Measurements from ENCODE around the gene IRF7.
"Not testable (repeated sequence)": the region's sequence is repeated elsewhere in the genome, so short reads cannot be mapped to it uniquely, and the experiment has no call there.

IRF7 gene

DNA sequence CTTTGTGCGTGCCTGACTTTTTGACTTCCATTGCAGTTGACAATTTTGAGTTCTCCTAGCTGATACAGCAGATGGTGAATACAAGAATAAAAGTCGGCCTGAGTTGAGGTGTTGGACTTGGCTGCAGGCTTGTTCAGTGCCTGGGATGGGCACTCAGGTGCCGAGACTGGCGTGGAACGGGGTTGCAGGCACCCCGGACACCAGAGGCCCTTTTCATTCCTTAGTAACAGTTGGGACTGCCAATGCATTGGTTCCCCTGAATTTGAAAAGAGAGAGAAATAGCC, 38.2 kb downstream of the IRF7 start:
- no peak for DNase-seq

DNA sequence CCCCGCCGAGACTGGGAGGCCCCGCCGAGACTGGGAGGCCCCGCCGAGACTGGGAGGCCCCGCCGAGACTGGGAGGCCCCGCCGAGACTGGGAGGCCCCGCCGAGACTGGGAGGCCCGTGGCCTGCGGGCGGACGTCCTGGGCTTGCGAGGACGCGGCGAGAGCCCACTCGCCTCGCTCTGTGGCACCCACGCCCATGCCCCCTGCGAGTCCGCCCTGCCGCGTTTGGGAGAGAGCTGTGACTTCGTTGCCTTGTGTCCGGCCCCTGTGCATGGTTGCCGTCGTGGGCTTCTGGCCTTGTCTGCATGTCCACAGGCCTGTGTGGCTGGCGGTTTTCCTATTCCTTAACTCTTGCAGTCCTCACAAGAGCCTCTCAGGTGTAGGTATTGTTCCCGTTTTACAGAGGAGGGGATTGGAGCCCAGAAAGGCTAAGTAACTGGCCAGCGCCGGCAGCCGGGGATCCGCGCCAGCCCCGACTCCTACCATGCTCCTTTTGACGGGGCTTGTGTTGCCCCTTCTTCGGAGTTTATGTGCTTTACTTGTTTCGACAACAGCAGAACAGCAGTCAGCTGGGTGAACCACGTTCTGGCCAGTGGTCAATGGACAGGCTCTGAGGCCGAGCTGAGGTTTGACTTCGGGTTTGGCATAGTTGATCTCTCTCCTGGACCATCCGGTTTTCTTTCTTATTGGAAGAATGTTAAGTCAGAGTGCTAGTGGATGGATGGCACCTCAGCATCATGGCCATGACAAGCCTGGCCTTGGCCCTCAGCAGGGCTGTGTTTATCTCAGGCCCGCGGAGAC, 38.7 kb downstream of the IRF7 start:
- no peak for DNase-seq

DNA sequence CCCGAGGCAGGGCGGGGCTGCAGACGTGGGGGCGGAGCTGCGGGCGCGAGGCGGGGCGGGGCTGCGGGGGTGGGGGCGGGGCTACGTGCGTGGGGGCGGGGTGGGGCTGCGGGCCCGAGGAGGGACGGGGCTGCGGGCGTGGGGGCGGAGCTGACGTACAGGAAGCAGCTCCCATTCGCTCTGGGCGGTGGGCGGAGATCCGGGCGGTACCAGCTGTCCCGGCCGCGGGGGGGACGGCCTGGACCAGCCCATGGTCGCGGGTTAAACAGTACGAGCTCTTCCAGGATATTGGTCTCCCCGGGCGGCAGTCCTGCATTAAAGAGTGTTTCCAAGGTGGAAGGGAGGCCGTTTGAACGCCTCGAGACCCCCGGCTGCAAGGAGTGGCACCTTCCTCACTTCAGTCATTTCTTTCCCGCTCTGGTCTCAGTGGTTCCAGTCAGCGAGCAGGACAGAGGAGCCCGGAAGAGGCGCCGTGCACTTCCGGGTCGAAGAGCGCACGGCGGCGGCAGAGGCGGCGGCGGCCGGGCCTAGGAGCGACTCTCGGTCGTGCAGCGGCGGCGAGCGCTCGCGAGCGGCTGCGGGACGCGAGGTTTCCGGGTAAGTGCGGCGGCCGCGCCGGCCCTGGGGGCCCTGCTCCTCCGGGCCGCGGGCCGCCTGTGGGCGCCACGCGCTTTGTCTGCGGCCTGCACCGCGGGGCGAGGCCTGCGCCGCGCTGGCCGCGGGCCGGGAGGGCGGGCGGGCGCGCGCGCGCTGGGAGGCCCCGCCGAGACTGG, 39.6 kb downstream of the IRF7 start, which contains the start of gene PHRF1:
TSS of gene PHRF1 (plus strand) at position 475 of the 773 bp plus-strand sequence. CDS start 5,043 bp downstream, outside the sequence.
- peak; percentile 95 for DNase-seq

DNA sequence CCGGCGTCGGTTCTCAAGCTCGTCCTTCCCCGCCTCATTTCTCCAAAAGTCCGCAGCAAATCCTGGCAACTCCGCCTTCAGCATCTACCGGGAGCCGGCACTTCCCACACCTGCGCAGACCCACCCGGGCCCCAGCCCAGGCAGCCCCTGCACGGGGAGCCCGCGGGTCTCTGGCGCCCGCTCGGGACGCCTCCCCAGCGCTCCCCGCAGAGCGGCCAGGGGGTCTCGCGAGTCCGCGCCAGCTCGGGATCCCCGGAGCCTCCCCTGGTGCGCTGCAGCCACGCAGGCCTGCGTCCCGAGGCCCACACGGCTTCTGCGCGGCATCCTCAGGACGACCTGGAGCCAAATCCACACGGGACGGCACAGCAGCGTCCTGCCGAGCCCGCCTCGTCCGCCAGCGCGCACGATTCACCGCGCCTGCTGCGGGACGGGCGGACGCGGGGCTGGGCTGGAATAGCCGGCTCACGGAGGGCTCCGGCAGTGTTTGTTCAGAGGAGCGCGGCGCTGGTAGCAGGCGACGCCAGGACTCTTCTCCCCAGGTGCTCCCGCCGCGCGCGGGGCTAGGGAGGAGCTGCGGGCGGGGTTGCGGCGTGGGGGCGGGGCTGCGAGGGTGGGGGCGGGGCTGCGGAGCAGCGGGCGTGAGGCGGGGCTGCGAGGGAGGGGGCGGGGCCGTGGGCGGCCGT, 40.3 kb downstream of the IRF7 start:
- no peak for DNase-seq

DNA sequence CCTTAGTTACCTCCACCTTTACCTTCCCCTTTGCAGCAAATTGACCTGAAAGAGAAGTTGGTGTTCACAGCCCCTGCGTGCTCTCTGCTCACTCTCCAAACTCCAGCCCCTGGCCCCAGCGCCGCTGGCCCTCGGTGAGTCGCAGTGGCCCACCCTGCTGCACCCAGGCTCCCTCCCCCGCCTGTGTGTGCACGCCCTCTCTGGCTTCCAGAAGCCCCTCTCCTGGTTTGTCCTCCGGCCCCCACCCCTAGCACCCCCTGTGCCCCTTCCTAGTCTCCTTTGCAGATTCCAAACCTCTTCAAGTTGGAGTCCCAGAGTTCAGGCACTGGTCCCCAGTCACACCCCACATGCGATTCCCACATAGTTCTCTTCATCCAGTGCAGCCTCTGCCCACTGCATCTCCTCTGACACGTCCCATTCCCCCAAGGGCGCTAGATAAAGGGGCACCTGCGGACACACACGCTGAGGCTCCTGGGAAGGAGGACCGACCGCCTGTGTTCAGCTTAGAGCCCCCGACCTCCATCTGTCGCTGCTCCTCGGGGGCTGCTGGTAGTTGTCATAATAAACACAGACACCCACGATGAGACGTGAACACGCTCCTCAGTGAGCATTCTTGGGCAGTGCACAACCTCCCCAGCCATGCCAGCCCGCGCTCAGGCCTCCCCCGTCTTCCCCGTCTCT, 41.0 kb downstream of the IRF7 start:
- DNase-seq, result no peak

DNA sequence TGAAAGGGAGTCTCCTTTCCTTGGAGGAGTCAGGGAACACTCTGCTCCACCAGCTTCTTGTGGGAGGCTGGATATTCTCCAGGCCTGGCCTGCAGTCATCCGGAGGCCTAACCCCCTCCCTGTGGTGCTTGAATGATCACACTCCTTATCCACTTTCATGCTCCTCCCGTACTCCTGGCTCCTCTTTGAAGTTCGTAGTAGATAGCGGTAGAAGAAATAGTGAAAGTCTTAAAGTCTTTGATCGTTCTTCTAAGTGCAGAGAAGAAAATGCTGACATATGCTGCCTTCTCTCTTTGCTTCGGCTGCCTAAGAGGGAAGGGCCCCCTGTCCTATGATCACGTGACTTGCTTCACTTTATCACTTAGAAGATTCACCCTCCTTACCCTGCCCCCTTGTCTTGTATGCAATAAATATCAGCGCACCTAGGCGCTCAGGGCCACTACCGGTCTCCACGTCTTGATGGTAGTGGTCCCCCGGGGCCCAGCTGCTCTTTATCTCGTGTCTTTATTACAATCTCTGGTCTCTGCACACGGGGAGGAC, 41.6 kb downstream of the IRF7 start:
- not testable (repeated sequence) for DNase-seq

DNA sequence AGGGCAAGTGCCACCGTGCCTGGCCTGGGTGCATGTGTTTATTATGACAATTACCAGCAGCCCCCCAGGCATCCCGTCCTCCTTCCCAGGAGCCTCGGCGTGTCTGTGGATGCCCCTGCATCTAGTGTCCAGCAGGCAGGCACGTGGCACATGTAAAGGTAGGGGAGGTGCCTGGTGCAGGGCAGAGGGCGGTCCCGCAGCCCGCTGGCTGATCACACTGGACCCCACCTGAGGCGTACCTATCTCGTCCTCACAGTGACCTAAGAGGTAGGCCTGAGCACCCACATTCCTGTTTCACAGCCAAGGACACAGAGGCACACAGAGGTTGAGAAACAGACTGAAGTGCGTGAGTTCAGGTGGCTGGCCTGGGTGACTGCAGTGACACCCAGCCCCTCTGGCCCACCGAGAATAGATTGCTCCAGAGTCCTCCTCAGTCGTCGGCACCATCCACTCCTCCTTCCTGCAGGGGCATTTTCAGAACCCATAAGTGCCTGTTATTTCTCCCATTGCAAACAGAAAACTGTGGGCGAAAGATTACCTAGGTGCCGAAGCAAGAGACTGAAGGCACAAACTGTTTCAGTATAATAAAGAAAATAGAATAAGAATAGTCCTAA, 42.5 kb downstream of the IRF7 start:
- no peak for DNase-seq

DNA sequence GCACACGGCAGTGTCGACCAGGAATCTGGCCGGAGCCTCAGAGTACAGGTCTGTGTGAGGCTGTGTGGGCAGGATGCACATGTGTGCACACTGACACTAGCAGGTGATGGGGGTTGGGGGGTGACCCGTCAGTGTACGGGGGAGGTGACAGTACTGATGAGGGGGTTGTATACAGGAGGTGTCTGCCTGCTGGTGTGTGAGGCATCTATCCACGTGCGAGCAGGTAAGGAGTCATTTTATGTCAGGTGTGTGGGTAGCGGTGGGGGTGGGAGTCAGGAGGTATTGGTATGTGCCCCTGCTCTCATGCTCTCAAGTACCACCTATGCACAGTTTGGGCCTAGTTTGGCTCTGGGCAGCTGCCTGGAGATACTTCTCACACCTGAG, 44.0 kb downstream of the IRF7 start:
- DNase-seq, result no peak

DNA sequence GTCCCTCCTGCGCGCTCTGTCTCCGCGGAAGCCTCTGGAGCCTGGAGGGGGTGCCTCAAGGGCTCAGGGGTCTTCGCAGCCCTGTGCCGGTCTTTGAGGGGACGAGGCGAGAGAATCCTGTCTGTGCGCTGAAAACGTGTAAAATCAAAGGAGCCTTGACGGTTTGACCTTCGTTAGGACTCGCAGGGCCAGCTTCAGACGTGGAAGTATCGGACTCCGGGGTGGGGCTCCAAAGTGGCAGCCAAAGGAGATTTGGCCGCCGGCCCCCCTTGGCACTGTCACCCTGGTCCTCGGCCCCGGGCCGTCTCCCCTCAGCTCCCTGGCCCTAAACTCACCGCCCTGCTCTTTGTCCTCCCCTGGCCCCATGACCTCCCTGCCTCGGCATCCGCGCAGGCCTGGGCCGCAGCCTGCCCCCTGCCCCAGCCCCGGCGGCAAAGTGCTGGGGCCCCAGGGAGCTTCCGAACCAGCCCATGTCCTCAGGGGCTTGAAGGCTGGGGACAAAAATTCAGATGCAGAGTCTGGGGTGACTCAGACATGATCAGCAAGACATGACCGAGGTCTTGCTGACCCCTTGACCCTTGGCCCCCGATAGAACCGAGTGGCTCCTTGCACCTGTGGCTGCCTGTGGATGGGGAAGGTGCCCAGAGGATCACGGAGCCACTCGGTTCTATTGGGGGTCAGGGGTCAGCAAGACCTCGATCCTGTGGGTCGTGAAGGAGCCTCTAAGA, 46.4 kb downstream of the IRF7 start:
- no peak for DNase-seq

DNA sequence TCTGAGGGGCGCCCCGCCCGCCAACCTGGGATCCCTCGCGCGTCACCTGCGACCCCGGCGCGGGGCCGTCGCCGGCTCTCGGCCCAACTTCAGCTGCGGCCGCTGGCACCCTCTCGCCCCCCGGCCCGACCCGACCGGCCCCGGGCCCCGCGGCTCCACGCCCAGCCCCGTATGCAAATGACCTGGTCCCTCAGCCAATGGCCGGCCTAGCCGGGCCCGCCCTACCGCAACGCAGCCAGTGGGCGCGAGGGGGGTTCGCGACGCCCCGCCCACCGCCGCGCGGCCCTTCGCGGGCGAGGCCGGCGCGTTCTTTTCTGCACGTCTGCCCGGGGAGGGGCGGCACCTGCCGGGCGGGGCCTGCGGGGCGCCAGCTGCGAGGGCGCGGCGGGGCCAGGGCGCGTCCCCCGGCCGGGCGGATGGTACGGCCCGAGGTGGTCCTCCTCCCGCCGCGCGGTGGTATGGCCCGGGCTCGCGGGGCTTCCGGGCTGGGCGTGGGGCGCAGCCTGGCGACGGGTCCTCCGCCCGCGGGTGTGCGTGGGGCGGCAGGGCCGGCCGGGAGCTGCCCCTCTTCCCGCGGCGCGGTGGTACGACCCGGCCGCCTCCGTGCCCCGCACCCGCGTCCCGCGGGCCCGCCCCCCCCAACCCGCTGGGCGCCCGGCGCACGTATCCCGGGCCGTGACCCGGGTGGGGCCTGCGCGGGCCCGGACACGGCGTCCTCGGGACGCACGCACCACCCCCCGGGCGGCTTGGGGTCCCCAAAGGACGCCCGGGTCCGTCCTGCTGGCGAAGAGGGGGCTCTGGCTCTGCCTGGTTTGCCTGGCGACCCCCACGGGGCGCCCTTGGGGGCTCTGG, 47.2 kb downstream of the IRF7 start:
- peak; percentile 96 for DNase-seq

DNA sequence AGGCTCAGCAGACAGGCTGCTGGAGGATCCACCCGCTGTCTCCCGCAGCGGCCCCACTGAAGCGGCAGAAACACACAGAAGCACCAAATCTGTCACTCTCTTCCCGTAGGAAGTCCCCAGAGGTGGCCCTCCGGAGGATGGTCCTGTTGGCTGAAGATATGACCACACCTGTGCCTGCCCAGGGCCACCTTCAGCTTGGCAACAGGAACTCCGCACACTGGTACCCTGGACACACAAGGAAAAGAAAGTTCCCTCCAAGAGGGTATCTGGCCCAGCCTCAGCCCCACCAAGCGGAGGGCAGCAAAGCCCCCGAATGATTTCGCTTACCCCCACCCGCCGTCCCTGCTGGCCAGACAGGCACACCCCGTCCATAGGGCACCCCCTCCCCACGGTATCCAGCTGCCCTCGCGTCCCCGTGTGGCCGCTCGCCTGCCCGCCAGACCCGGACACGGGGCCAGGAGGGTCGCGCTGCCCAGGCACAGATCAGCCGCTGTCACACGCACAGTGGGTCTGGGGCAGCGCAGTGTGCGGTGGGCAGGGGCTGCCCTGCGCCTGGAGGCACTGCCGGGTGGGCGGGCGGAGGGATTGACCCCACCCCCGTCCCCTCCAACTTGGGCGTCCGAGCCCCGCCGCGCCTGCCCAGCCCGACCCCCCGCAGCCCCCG, 48.0 kb downstream of the IRF7 start:
- DNase-seq, result no peak

DNA sequence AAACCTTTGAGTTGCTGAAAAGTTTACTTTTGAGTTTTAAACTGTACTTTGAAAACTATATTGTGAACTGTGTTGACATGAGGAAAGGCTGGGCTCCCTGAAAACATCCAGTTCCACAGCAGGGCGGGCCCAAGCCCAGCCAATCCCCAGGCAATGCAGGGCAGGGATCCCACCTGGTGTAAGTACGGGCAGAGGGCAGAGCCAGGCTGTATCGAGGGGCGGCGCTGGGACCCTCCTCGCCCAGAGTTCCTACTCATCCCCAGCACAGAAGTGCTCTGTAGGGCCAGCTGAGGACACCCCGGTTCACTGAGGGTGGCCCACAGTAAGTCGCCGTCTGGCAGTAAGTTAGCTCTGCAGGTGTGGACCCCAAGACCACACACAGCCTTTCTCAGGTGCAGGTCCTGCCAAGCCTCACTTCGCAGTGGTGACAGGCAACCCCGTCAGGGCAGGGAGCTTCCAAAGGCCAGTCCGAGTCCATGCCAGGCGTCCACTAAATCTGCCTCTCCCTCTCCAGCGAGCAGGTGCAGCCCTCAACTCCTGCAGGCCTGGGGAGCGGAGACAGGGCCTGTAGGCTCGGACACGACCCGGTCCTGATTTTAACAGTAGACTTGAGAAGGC, 48.6 kb downstream of the IRF7 start:
- no peak for DNase-seq

DNA sequence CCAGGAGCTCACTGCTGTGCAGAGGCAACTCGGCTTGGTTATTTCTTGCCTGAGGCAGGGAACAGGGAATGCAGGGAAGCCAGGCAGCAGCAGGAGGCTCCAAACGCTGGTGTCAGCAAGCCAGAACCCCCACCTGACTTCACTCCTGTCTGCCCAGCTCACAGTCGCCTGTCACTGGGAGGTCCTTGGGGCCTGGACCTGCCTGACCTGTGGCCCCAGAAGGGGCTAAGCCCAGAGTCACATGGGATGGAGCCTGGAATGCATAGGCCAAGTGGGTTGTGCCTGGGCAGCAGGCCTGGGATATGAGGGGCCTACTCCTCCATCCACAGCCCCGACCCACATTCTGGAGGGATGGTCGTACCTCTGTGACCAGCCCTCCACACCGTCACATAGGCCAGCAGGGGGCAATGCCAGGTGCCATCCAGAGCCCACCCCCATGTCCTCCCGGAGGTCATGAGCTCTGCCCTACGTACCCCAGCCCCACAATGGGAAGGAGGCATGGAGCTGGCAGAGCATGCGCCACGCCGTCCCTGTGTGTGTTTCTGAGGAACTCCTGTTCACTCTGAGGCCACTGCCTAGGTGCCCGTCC, 49.7 kb downstream of the IRF7 start:
- DNase-seq, result no peak

DNA sequence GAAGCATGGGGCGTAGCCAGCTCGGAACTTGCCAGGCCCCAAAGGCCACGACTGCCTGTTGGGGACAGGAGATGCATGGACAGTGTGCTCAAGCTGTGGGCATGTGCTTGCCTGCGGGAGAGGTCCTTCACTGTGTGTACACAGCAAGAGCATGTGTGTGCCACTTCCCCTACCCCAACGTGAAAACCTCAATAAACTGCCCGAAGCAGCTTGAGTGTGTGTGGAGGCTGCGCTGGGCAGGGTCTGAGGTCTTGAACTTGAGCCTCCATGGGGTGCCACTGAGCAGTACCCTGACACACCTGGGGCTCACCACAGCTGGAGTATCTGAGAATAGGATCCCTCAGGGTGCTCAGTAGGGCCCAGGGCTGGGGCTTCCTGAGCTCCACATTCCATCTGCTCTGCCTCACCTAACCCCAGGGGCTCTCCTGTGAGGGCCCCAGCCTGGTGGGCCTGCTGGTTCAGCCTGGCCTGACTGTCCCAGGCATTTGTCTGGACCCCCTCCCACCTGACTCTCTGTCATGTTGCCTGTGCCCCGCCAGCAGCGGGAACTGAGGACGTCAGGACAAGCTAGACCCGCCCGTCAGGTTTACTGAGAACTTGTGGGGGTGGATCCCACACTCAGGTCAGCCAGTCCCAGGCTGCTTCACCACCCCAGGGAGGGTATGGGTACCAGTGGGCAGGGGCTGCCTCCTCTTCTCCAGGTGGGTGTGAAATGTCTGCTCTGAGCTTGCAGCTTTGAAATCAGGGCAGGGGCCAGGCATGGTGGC, 51.8 kb downstream of the IRF7 start:
- no peak for DNase-seq

DNA sequence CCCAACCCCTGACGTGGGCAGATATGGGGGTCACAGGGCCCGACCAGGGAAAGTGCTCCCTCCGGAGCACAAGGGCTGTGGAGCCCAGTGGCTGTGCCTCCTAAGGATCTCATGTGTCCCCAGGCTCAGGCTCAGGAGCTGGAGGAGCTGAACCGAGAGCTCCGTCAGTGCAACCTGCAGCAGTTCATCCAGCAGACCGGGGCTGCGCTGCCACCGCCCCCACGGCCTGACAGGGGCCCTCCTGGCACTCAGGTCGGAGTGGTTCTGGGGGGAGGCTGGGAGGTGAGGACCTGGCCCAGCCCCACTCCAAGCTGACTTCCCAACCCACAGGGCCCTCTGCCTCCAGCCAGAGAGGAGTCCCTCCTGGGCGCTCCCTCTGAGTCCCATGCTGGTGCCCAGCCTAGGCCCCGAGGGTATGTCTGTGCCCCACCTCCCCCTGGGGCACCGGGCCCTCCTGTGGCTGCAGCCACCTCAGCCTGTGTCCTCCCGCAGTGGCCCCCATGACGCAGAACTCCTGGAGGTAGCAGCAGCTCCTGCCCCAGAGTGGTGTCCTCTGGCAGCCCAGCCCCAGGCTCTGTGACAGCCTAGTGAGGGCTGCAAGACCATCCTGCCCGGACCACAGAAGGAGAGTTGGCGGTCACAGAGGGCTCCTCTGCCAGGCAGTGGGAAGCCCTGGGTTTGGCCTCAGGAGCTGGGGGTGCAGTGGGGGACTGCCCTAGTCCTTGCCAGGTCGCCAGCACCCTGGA, 52.5 kb downstream of the IRF7 start:
- DNase-seq, result no peak

Measured in activated CD4-positive, alpha-beta T cell treated with anti-CD3 and anti-CD28 coated beads, Interleukin-10, Interleukin-2, amounts not matched to agents 100 ng/mL and 50 ng/mL, durations not matched to agents 16 hours and 8 hours (primary cell).